Measurements from ENCODE around the gene WASF1.
"Not testable (repeated sequence)": the region's sequence is repeated elsewhere in the genome, so short reads cannot be mapped to it uniquely, and the experiment has no call there.

WASF1 gene

DNA sequence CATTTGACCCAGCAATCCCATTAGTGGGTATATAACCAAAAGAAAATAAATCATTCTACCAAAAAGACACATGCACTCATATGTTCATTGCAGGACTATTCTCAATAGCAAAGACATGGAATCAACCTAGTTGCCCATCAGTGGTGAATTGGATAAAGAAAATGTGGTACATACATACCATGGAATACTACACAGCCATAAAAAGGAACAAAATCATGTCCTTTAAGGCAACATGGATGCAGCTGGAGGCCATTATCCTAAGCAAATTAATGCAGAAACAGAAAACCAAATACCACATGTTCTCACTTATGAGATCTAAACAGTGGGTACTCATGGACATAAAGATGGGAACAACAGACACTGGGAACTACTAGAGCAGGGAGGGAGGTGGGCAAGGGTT lies 106.0 kb downstream of the WASF1 start:
- not testable (repeated sequence) for H3K9ac ChIP-seq (ENCODE audit: low read depth, low read length); H3K9me3 ChIP-seq (ENCODE audit: control insufficient read depth, insufficient read depth, low read length); H3K27me3 ChIP-seq (ENCODE audit: control insufficient read depth, insufficient read depth, low read length)

GRCh38 chr6:110068592-110068967 lies 110.9 kb downstream of the WASF1 start:
- Histone ChIP-seq H3K9me3 (ENCODE audit: control insufficient read depth, insufficient read depth, low read length) (no peaks in the 10 kb centered on the region), H3K36me3 (ENCODE audit: control insufficient read depth, insufficient read depth, low read length) (no peaks in the 10 kb centered on the region), H3K4me3 (ENCODE audit: low read depth, low read length) (no peak overlapping the region), H3K9ac (ENCODE audit: low read depth, low read length) (no peak overlapping the region), H3K27me3 (ENCODE audit: control insufficient read depth, insufficient read depth, low read length) (no peaks in the 10 kb centered on the region), H3K4me1 (ENCODE audit: control insufficient read depth, insufficient read depth, low read length) (no peaks in the 10 kb centered on the region)

More for the DNA sequence above, 106.0 kb downstream of the WASF1 start:
- not testable (repeated sequence) for H3K36me3 ChIP-seq (ENCODE audit: control insufficient read depth, insufficient read depth, low read length); H3K4me3 ChIP-seq (ENCODE audit: low read depth, low read length); H3K4me1 ChIP-seq (ENCODE audit: control insufficient read depth, insufficient read depth, low read length)

DNA sequence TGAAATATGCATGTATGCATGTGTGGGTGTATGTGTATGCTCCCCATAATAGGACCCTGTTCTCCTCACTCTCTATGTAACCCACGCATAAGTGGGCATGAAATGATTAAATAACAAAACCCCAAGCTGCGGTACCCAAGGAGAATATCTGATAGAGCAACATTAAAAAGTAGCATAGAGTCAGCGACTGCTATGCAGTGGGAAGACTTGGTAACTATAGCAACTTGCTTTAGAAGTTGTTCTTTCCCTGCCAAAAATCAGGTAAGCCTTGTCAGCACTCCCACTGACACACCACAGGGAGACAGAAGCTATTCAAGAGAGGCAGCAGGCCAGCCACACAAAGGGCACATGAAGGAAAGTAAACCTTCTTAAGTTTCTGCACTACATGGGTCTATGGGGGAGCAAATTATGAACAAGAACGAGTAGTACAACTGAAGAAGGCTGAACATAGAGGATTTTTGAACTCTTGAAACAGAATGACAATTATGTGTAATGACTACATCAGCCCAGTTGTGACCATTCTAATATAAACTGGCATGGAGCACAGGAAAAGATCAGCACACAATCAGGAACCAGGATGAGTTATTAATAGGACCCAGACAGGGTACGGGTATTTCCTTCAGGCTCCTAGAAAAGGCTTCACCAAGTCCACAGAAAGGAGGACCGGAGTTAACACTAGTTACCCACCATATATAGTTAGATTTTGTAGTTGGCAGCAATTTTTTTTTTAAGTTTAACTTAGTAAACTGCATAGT lies 111.5 kb downstream of the WASF1 start:
- H3K9ac ChIP-seq (ENCODE audit: low read depth, low read length), result no peak overlapping the region
- no peak overlapping the region for H3K4me3 ChIP-seq (ENCODE audit: low read depth, low read length)
- no peaks in the 10 kb centered on the region for H3K27me3 ChIP-seq (ENCODE audit: control insufficient read depth, insufficient read depth, low read length)
- no peaks in the 10 kb centered on the region for H3K9me3 ChIP-seq (ENCODE audit: control insufficient read depth, insufficient read depth, low read length)
- no peaks in the 10 kb centered on the region for H3K4me1 ChIP-seq (ENCODE audit: control insufficient read depth, insufficient read depth, low read length)
- H3K36me3 ChIP-seq (ENCODE audit: control insufficient read depth, insufficient read depth, low read length), result no peaks in the 10 kb centered on the region

DNA sequence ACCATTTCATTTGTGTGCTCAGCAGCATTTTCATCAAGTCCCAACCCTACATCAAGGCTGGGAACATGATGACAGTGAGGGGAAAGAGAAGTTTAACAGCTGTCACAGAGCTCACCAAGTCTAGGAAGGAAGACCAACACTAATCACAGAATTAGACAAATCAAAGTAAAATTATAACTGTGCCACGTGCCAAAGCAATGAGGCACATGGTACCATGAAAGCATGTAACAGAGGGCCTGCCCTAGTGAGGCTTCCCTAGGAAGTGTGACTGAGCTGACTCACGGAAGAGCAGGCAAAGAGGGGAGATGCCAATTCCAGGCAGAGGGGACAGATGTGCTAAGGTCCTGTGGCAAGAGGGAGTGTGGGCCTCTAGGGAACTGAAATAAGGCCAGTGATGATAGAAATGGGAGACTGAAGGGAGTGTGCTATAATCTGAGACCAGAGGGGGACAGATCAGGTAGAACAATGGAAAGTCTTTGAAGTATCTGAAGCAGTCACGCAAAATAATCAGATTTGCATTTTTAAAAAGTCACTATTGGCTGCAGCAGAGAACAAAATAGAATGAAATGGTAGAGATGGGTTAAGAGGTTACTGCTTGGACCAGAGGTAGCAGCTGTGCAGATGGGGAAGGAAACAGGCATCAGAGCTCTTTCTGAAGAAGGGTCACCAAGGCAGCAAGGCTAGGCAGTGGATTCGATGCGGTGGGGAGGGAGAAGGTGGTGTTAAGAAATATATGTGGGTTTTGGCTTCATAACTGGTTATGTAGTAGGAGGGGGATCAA lies 114.5 kb downstream of the WASF1 start:
- H3K4me1 ChIP-seq (ENCODE audit: control insufficient read depth, insufficient read depth, low read length), result no peaks in the 10 kb centered on the region
- no peak overlapping the region for H3K9ac ChIP-seq (ENCODE audit: low read depth, low read length)
- no peak overlapping the region for H3K4me3 ChIP-seq (ENCODE audit: low read depth, low read length)
- H3K9me3 ChIP-seq (ENCODE audit: control insufficient read depth, insufficient read depth, low read length), result no peaks in the 10 kb centered on the region
- no peaks in the 10 kb centered on the region for H3K27me3 ChIP-seq (ENCODE audit: control insufficient read depth, insufficient read depth, low read length)
- H3K36me3 ChIP-seq (ENCODE audit: control insufficient read depth, insufficient read depth, low read length), result no peaks in the 10 kb centered on the region

GRCh38 chr6:110063594-110064263 lies 115.7 kb downstream of the WASF1 start:
- Histone ChIP-seq H3K4me3 (ENCODE audit: low read depth, low read length) (no peak overlapping the region), H3K9ac (ENCODE audit: low read depth, low read length) (no peak overlapping the region), H3K36me3 (ENCODE audit: control insufficient read depth, insufficient read depth, low read length) (no peaks in the 10 kb centered on the region), H3K9me3 (ENCODE audit: control insufficient read depth, insufficient read depth, low read length) (no peaks in the 10 kb centered on the region), H3K27me3 (ENCODE audit: control insufficient read depth, insufficient read depth, low read length) (no peaks in the 10 kb centered on the region), H3K4me1 (ENCODE audit: control insufficient read depth, insufficient read depth, low read length) (no peaks in the 10 kb centered on the region)

GRCh38 chr6:110055387-110055735 lies 124.1 kb downstream of the WASF1 start:
- Histone ChIP-seq H3K4me1 (ENCODE audit: control insufficient read depth, insufficient read depth, low read length) (no peaks in the 10 kb centered on the region), H3K4me3 (ENCODE audit: low read depth, low read length) (no peak overlapping the region), H3K9me3 (ENCODE audit: control insufficient read depth, insufficient read depth, low read length) (no peaks in the 10 kb centered on the region), H3K36me3 (ENCODE audit: control insufficient read depth, insufficient read depth, low read length) (no peaks in the 10 kb centered on the region), H3K9ac (ENCODE audit: low read depth, low read length) (no peak overlapping the region), H3K27me3 (ENCODE audit: control insufficient read depth, insufficient read depth, low read length) (no peaks in the 10 kb centered on the region)

- Histone ChIP-seq H3K9me3 (ENCODE audit: control insufficient read depth, insufficient read depth, low read length) (no peaks in the 10 kb centered on the region), H3K4me1 (ENCODE audit: control insufficient read depth, insufficient read depth, low read length) (no peaks in the 10 kb centered on the region), H3K4me3 (ENCODE audit: low read depth, low read length) (no peak overlapping the region), H3K27me3 (ENCODE audit: control insufficient read depth, insufficient read depth, low read length) (no peaks in the 10 kb centered on the region), H3K9ac (ENCODE audit: low read depth, low read length) (no peak overlapping the region), H3K36me3 (ENCODE audit: control insufficient read depth, insufficient read depth, low read length) (no peaks in the 10 kb centered on the region)
These were observed 124.6 kb downstream of the WASF1 start for GRCh38 chr6:110054664-110055386.

DNA sequence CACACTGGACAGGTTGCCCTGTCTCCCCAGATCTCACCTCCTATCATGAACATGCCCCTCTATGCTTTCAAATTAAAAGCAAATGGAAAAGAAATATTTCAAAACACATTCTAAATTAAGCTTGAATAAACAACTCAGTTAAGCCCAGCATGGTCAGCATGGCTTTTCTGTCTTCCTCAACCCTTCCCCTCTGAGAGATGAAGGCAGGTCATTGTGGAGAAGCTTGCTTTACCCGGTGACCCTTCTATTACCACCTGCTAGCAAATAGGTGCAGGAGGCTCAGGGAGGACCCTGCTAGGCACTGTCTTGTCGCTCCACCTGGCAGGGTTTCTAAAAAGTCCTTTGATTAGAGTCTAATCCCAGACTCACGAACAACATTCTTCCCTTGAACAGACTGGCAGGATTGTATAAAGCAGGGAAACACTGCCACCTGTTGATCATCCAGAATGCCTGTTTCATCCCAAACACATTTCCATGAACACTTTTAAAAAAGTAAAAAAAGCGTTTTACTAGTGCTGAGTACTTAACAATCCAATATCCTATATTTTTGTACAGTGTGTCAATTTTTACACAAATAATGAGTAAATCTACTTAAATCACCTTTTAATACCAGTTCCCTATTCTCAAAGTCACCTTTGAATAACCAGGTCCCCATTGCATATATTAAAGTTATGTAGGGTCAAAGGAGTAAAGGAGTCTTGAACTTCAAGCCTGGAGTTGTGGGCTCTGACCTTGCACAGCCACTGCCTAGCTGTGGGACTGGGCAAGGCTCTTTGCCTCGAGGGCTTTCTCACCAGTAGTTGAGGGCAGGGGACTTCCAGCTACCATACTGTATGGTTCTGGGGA lies 125.9 kb downstream of the WASF1 start:
- no peaks in the 10 kb centered on the region for H3K4me1 ChIP-seq (ENCODE audit: control insufficient read depth, insufficient read depth, low read length)
- H3K9me3 ChIP-seq (ENCODE audit: control insufficient read depth, insufficient read depth, low read length), result no peaks in the 10 kb centered on the region
- no peaks in the 10 kb centered on the region for H3K27me3 ChIP-seq (ENCODE audit: control insufficient read depth, insufficient read depth, low read length)
- no peak overlapping the region for H3K4me3 ChIP-seq (ENCODE audit: low read depth, low read length)
- no peak overlapping the region for H3K9ac ChIP-seq (ENCODE audit: low read depth, low read length)
- H3K36me3 ChIP-seq (ENCODE audit: control insufficient read depth, insufficient read depth, low read length), result no peaks in the 10 kb centered on the region

DNA sequence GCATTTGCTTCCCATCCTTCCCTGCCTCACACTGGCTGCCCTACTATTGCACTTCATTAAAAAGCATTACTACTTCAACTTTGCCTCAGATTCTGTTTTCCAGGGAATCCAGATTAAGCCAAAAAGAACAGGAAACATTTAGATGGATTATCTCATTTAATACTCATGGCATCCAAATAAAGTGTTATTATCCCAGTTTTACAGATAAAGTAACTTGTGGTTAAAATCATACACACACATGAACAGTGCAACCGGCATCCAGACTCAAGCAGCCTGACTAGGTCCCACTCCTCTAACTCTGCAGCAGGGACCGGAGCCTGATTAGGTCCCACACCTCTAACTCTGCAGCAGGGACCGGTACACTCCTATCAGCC lies 129.0 kb downstream of the WASF1 start:
- Histone ChIP-seq H3K27me3 (ENCODE audit: control insufficient read depth, insufficient read depth, low read length) (no peaks in the 10 kb centered on the region), H3K4me1 (ENCODE audit: control insufficient read depth, insufficient read depth, low read length) (no peaks in the 10 kb centered on the region), H3K36me3 (ENCODE audit: control insufficient read depth, insufficient read depth, low read length) (no peaks in the 10 kb centered on the region), H3K4me3 (ENCODE audit: low read depth, low read length) (no peak overlapping the region), H3K9ac (ENCODE audit: low read depth, low read length) (no peak overlapping the region), H3K9me3 (ENCODE audit: control insufficient read depth, insufficient read depth, low read length) (no peaks in the 10 kb centered on the region)

All from iPS-15b (cell line).